LNCAP (cell line): ENCODE measurements around the gene CEP120.

Source experiments
- TF ChIP-seq, protein P1 (sequence below): fragments of 450-650 bp; IDR thresholded peaks from 2 replicates; pipeline ENCODE4 v1.5.1; 2017; ENCODE audit warnings: mild to moderate bottlenecking

The CEP120 gene

DNA sequence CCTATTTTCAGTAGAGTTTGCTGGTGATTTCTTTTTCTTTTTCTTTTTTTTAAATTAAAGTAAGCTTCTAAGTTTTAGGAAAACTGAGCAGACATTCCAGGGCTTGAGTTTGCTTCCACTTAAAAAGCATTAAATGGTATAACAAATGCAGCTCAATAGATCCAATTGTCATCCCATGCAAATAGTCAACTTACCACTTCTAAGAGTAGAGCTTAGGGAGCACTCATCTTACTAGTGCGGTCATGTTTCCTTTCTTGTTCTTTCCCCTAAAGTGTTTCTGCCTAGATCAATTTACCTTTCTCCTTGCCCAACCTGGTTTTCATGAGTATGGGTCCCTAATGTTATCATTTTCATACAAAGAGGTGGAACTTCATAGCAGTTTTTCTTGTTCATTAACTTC lies 13.0 kb upstream of the CEP120 start:
- TF ChIP-seq, protein P1, sequence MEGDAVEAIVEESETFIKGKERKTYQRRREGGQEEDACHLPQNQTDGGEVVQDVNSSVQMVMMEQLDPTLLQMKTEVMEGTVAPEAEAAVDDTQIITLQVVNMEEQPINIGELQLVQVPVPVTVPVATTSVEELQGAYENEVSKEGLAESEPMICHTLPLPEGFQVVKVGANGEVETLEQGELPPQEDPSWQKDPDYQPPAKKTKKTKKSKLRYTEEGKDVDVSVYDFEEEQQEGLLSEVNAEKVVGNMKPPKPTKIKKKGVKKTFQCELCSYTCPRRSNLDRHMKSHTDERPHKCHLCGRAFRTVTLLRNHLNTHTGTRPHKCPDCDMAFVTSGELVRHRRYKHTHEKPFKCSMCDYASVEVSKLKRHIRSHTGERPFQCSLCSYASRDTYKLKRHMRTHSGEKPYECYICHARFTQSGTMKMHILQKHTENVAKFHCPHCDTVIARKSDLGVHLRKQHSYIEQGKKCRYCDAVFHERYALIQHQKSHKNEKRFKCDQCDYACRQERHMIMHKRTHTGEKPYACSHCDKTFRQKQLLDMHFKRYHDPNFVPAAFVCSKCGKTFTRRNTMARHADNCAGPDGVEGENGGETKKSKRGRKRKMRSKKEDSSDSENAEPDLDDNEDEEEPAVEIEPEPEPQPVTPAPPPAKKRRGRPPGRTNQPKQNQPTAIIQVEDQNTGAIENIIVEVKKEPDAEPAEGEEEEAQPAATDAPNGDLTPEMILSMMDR, result no peak

DNA sequence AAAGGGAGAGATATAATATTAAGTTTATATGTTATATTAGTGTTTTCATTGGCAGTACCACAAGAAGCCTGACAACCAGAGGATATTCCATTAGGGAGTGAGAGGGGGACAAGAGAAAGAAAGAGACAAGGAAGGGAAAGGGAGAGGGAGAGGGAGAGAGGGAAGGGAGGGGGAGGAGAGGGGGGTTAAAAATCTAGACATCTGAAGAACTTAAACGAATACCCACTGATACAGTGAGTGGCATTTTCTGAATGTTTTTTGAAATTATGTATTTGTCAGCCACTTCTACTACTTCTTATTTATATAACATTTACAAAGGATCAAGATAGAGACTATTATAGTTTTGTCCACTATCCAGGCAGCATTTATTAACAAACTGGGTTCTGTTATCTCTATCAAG lies 11.6 kb upstream of the CEP120 start:
- TF ChIP-seq, protein P1, result no peak

DNA sequence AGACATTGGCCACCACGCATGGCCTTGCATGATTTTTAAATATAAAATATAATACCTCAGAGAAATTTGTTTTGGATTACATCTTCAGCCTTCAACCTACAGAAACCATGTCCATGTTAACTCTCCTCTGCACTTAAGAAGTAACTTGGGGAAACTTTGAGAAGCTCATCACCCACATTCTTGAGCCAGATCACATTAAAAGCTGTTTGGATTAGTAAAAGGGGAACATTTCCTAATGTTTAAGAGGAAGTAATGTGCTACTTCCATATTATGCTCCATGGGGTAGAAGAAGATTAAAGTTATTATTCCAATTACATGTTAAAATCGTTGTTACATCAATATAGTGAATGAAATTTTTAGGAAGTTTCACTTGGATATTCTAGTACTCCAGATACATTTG lies 10.4 kb upstream of the CEP120 start:
- TF ChIP-seq, protein P1, result no peak

DNA sequence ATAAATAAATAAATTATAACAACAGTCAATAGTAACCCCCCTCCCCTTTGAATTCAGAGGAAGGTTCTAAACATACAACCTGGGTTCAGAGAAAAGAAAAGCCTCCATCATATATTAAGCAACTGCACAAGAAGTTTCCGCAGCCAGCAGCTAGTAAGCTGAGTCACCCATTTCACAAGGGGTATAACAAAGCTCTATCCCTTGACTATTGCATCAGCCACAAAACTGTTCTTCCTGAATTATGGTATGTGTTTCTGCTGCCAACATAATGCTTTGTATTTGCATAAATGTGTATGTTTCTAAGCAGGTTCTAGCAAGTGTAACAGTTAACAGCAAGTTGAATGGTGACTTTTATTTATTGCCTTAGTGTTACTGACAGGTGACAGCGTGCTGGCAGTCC lies 6.8 kb upstream of the CEP120 start:
- TF ChIP-seq, protein P1, result no peak

DNA sequence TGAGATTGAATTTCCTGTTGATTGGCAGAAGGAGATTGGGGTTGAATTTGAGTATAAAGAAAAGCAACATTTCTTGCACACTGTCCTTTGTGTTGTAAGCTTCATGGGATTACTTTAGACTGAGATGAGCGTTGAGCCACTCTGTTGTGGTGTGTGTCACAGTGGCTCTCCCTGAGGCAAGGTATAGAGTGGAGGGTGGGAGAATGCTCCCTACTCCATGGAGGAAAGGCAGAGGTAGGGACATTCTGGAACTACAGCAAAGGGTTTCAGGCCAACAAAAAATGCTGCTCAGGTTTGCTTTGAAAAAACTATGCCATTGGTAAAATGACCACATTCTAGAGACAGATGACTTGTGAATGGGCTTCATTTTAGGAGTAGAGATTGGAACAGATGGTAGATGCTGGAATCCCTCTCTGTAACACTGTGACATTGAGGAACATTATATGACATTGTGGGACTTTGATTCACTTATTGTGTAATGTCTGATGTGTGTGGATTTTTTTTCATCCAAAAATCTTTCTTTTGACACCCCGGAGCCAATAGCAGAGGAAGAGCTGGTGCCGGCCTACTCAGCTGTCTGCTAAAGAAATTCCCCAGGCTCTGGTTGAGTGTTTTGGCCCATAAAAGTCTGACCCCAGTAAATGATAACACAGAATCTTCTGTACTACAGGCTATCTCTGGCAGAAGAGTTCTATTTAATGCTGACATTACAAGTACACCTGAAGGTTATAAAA lies 6.2 kb upstream of the CEP120 start:
- TF ChIP-seq, protein P1, result no peak

DNA sequence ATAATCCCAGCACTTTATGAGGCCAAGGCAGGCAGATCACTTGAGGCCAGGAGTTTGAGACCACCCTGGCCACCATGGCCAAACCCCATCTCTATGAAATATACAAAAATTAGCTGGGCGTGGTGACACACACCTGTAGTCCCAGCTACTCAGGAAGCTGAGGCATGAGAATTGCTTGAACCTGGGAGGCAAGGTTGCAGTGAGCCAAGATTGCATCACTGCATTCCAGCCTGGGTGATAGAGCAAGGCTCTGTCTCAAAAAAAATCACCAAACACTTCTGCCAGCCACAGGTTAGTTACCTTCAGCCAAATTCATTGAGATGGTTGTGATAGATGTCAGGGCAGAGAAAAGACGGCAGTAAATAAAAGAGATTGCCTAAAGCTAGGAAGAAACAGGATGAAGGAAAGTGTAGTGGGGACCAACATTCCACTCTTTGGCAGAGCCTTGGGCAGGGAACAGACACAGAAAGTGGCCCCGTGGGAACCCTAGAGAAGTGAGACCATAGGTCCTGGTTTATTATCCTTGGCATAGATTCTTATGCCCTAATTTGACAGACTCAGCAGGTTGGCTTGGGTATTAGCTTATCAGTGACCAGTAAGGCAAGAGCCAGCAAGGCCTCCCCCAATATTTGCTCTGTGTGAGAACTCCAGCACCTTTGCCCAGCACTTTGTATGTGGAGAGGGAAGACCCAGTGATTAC lies 5.5 kb upstream of the CEP120 start:
- TF ChIP-seq, protein P1, result no peak

DNA sequence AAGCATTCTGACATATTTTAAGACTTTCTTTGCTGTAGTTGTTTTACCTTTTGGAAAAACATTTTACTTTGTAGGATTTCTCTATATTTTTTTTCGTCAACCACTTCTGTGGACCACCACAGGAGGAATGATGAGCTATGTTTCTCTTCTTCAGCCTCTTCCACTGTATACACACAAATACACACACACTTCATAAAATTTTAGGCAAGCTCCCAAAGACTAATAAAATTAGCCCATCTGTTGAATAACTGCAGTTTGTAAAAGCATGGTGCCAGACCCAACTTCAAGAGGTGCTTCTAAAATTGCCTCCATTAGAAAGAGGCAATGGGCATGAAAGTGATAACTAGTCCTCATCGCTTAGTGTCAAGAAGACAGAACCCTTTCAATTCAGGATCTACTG lies 4.1 kb upstream of the CEP120 start:
- TF ChIP-seq, protein P1, result no peak
